IMR-90 (cell line): ENCODE data around the gene KRT86.

Experiments
- CTCF ChIP-seq: conservative IDR thresholded peaks from 2 replicates; pipeline ENCODE4 v1.5.1; 2012; ENCODE audit warnings: mild to moderate bottlenecking, low read depth, low read length, improper control_type of control experiment
- POLR2A ChIP-seq: IDR thresholded peaks from 2 replicates; pipeline ENCODE4 v1.6.1; 2012; ENCODE audit warnings: mild to moderate bottlenecking, low read depth, low read length

GRCh38 chr12:52246720-52247621 is 27.5 kb upstream of the KRT86 start:
- TF ChIP-seq CTCF (no peak), POLR2A (no peak)
